GM12892 (cell line): ENCODE data around the gene CAPN5.

ENCODE experiments used
- DNase-seq: peaks from one replicate; pipeline ENCODE4 v3.0.0; 2011; ENCODE audit not compliant: insufficient read length
- FAIRE-seq: peaks from 2 replicates; lab custom pipeline; 2011; peaks lifted over from hg19 to GRCh38; lab: Jason Lieb, UNC
- POLR2A ChIP-seq: IDR thresholded peaks from 2 replicates; pipeline ENCODE4 v1.6.1; 2011; ENCODE audit warnings: low read depth, low read length, control low read depth
- POLR2AphosphoS5 ChIP-seq: IDR thresholded peaks from 2 replicates; pipeline ENCODE4 v1.6.1; 2011; ENCODE audit warnings: low read depth, low read length, control low read depth
- TAF1 ChIP-seq: IDR thresholded peaks from 2 replicates; pipeline ENCODE4 v1.6.1; 2011; ENCODE audit warnings: low read depth, mild to moderate bottlenecking, control low read depth, low read length, borderline replicate concordance

CAPN5 gene

GRCh38 chr11:77136784-77137420 is 70.1 kb downstream of the CAPN5 start:
- TF ChIP-seq POLR2AphosphoS5 = no peak
- TF ChIP-seq TAF1 = no peak
- TF ChIP-seq POLR2A = no peak
- DNase-seq (no peak), FAIRE-seq (no peak)

GRCh38 chr11:77137421-77137820 is 70.7 kb downstream of the CAPN5 start:
- FAIRE-seq = no peak
- DNase-seq = no peak
- TF ChIP-seq POLR2AphosphoS5 = no peak
- TF ChIP-seq POLR2A = no peak
- TF ChIP-seq TAF1 = no peak

- TF ChIP-seq POLR2A (no peak), TAF1 (no peak), POLR2AphosphoS5 (no peak)
- no peak for FAIRE-seq
Measured at GRCh38 chr11:77138106-77138649, 71.4 kb downstream of the CAPN5 start.

GRCh38 chr11:77139201-77139600 is 72.4 kb downstream of the CAPN5 start:
- TF ChIP-seq POLR2AphosphoS5 = no peak
- no peak for TF ChIP-seq TAF1
- FAIRE-seq = no peak
- DNase-seq = no peak

More at GRCh38 chr11:77138106-77138649, 71.4 kb downstream of the CAPN5 start:
- DNase-seq = no peak

GRCh38 chr11:77140231-77140851 is 73.6 kb downstream of the CAPN5 start:
- TF ChIP-seq POLR2A = no peak
- DNase-seq = no peak
- FAIRE-seq = no peak

GRCh38 chr11:77141034-77141433 is 74.3 kb downstream of the CAPN5 start:
- FAIRE-seq = peak; percentile 21
- no peak for DNase-seq

GRCh38 chr11:77141475-77141874 is 74.7 kb downstream of the CAPN5 start:
- FAIRE-seq = no peak
- TF ChIP-seq POLR2A (no peak), POLR2AphosphoS5 (no peak), TAF1 (no peak)

More at GRCh38 chr11:77141034-77141433, 74.3 kb downstream of the CAPN5 start:
- TF ChIP-seq TAF1 = no peak
- TF ChIP-seq POLR2AphosphoS5 = no peak
- no peak for TF ChIP-seq POLR2A

GRCh38 chr11:77142091-77142975 is 75.6 kb downstream of the CAPN5 start:
- no peak for TF ChIP-seq POLR2A
- no peak for TF ChIP-seq POLR2AphosphoS5
- no peak for TF ChIP-seq TAF1
- DNase-seq = no peak
- FAIRE-seq = no peak

More at GRCh38 chr11:77141475-77141874, 74.7 kb downstream of the CAPN5 start:
- DNase-seq = no peak

- DNase-seq (no peak), FAIRE-seq (no peak)
- TF ChIP-seq TAF1 (no peak), POLR2AphosphoS5 (no peak), POLR2A (no peak)
Measured at GRCh38 chr11:77143405-77144020, 76.7 kb downstream of the CAPN5 start.

- TF ChIP-seq TAF1 (no peak), POLR2AphosphoS5 (no peak), POLR2A (no peak)
- FAIRE-seq (no peak), DNase-seq (no peak)
Measured at GRCh38 chr11:77144196-77144856, 77.6 kb downstream of the CAPN5 start.
